Islet precursor cell (in vitro differentiated cells): ENCODE data around the gene PABPC1L.

Experiments
- DNase-seq: peaks from one replicate; pipeline ENCODE4 v3.0.0-alpha.2; 2018

Gene PABPC1L

GRCh38 chr20:44901974-44902373, 7.9 kb upstream of the PABPC1L start:
- DNase-seq = no peak

- DNase-seq = no peak
Observed at GRCh38 chr20:44904377-44904776, 5.5 kb upstream of the PABPC1L start.

- no peak for DNase-seq
Observed at GRCh38 chr20:44908987-44909871, 631 bp upstream of the PABPC1L start.

- peak; percentile 70 for DNase-seq
Observed at GRCh38 chr20:44910690-44911262, 916 bp downstream of the PABPC1L start.

- peak; percentile 97 for DNase-seq
Observed at GRCh38 chr20:44911264-44911921, 1.5 kb downstream of the PABPC1L start.

GRCh38 chr20:44912189-44912588, 2.3 kb downstream of the PABPC1L start:
- no peak for DNase-seq

GRCh38 chr20:44914924-44915323, 5.1 kb downstream of the PABPC1L start:
- no peak for DNase-seq

GRCh38 chr20:44916586-44916985, 6.7 kb downstream of the PABPC1L start:
- no peak for DNase-seq

GRCh38 chr20:44917399-44917798, 7.5 kb downstream of the PABPC1L start:
- no peak for DNase-seq

GRCh38 chr20:44918342-44918741, 8.5 kb downstream of the PABPC1L start:
- no peak for DNase-seq

GRCh38 chr20:44918761-44919160, 8.9 kb downstream of the PABPC1L start:
- no peak for DNase-seq

GRCh38 chr20:44921447-44921846, 11.6 kb downstream of the PABPC1L start:
- DNase-seq = no peak

- no peak for DNase-seq
Observed at GRCh38 chr20:44924541-44924940, 14.7 kb downstream of the PABPC1L start.

GRCh38 chr20:44928595-44928994, 18.7 kb downstream of the PABPC1L start:
- no peak for DNase-seq

GRCh38 chr20:44930517-44931168, 20.8 kb downstream of the PABPC1L start:
- no peak for DNase-seq

- no peak for DNase-seq
Observed at GRCh38 chr20:44931911-44932310, 22.1 kb downstream of the PABPC1L start.

GRCh38 chr20:44932916-44933315, 23.1 kb downstream of the PABPC1L start:
- DNase-seq = no peak

GRCh38 chr20:44936510-44936909, 26.6 kb downstream of the PABPC1L start:
- DNase-seq = no peak

GRCh38 chr20:44938637-44939036, 28.8 kb downstream of the PABPC1L start:
- no peak for DNase-seq

GRCh38 chr20:44941120-44941691, 31.3 kb downstream of the PABPC1L start:
- DNase-seq = no peak

GRCh38 chr20:44942264-44942973, 32.6 kb downstream of the PABPC1L start:
- DNase-seq = peak; percentile 68

GRCh38 chr20:44943828-44944227, 34.0 kb downstream of the PABPC1L start:
- no peak for DNase-seq
